Measurements from ENCODE around the gene MINDY4. TPM values are rescaled to one million over a fixed set of nuclear protein-coding genes. Genes with fewer than 3 reads are reported as not detected.

Gene MINDY4
- total and polyA plus RNA-seq, 2 of the 8 experiments (the other 6 are each of a cell fraction or from before 2014, with no cell fraction given) = 1.3 to 3.6 TPM

GRCh38 chr7:30910411-30911073 lies 139.3 kb downstream of the MINDY4 start:
- Histone ChIP-seq H3K79me2 (ENCODE audit: control insufficient read depth in 1 of 2, insufficient read depth in 2 of 2, low read length in 2 of 2) (no peaks in the 10 kb centered on the region), H3K4ac (replicated peaks; ENCODE audit: insufficient read length, low read depth, low read length) (no peak overlapping the region), H2BK20ac (ENCODE audit: low read length) (no peak overlapping the region), H2AFZ (ENCODE audit: low read length) (no peak overlapping the region), H3K14ac (ENCODE audit: insufficient read length) (no peak overlapping the region), H4K8ac (ENCODE audit: extremely low read depth, insufficient read depth, low read length) (no peak overlapping the region; the same call in 1 of the 2 replicates), H3K56ac (replicated peaks; ENCODE audit: insufficient read length, low read depth, low read length) (no peak overlapping the region), H2BK12ac (ENCODE audit: low read depth, low read length) (no peak overlapping the region), H3K23me2 (ENCODE audit: low read depth, low read length) (no peaks in the 10 kb centered on the region; the same call in 1 of the 2 replicates), H2BK120ac (replicated peaks; ENCODE audit: low read depth, low read length) (no peak overlapping the region), H4K91ac (replicated peaks; ENCODE audit: insufficient read length, low read length) (no peak overlapping the region), H2AK5ac (ENCODE audit: low read depth, low read length) (no peak overlapping the region), H3K27me3 (replicated peaks in 1 of 4; ENCODE audit: control insufficient read depth in 3 of 4, extremely low read depth in 1 of 4, insufficient read depth in 3 of 4, low read length in 3 of 4) (peaks cover 0 to 2% (median 0%) of the 10 kb centered on the region in 4 experiments; a peak in 1 of 7 replicates), H3K9ac (replicated peaks in 1 of 4; ENCODE audit: extremely low read depth in 1 of 4, low read depth in 3 of 4, low read length in 3 of 4) (no peak overlapping the region), H4K20me1 (replicated peaks in 1 of 2; ENCODE audit: control insufficient read depth in 1 of 2, insufficient read depth in 2 of 2, low read length in 2 of 2) (peaks cover 0 to 4% of the 10 kb centered on the region in 2 experiments), H3K36me3 (ENCODE audit: control insufficient read depth in 2 of 4, insufficient read depth in 4 of 4, low read length in 3 of 4) (no peaks in the 10 kb centered on the region), H2BK5ac (ENCODE audit: low read depth, low read length) (no peak overlapping the region), H3K4me3 (ENCODE audit: extremely low read depth in 1 of 4, insufficient read depth in 2 of 4, low read depth in 3 of 4, low read length in 4 of 4) (no peak overlapping the region), H3K27ac (ENCODE audit: low read depth, low read length) (no peak overlapping the region), H3K9me3 (ENCODE audit: insufficient read depth in 2 of 2, low read depth in 1 of 2, low read length in 1 of 2) (no peaks in the 10 kb centered on the region), H3K4me1 (replicated peaks in 1 of 4; ENCODE audit: control insufficient read depth in 3 of 4, insufficient read depth in 4 of 4, low read length in 3 of 4) (peaks cover 0 to 10% (median 4%) of the 10 kb centered on the region in 4 experiments; a peak in 3 of 7 replicates), H3K79me1 (ENCODE audit: low read depth, low read length) (no peaks in the 10 kb centered on the region), H4K5ac (ENCODE audit: insufficient read length, low read depth, low read length) (no peak overlapping the region), H2BK15ac (ENCODE audit: low read length) (no peak overlapping the region), H3K18ac (ENCODE audit: extremely low read depth, low read length) (no peak overlapping the region), H3K23ac (ENCODE audit: insufficient read length) (no peak overlapping the region), H3K4me2 (ENCODE audit: insufficient read depth in 1 of 2, low read depth in 2 of 2, low read length in 2 of 2) (no peak overlapping the region)
- POLR2A ChIA-PET (ENCODE audit: partially characterized antibody) = no interaction called here
- FAIRE-seq (no peak), DNase-seq (ENCODE audit: low read depth in 1 of 2, low spot score in 2 of 2) (no peak)
- CTCF ChIA-PET (ENCODE audit: partially characterized antibody) = interaction anchor here (1.1 to 4.5 kb wide), 10 partner anchors 15 to 115 kb away, joined by 3 to 42 read pairs (median 9); no protein-coding TSS in a partner anchor
- 83% methylated on average over 11 of the region's 11 CpGs; no CpG with 5 or more reads in 1 of the 2 experiments for WGBS, 2 experiments (ENCODE audit: extremely low coverage in 1 of 2, insufficient coverage in 1 of 2, insufficient read length in 1 of 2, insufficient replicate concordance in 2 of 2, low coverage in 1 of 2, low lambda C conversion rate in 2 of 2, missing lambda C conversion rate in 1 of 2)
- TF ChIP-seq EP300 (IDR thresholded peaks at IDR 0.05; ENCODE audit: borderline replicate concordance in 1 of 2, low read depth in 2 of 2, low read length in 2 of 2) = no peak
- no peak for TF ChIP-seq TBP (IDR thresholded peaks at IDR 0.05; ENCODE audit: low read depth, low read length)
- TF ChIP-seq ATF2 (IDR thresholded peaks at IDR 0.05; ENCODE audit: low read length) = no peak
- TF ChIP-seq ASH2L (IDR thresholded peaks at IDR 0.05; ENCODE audit: low read length) = no peak
- TF ChIP-seq POLR2AphosphoS5 (IDR thresholded peaks at IDR 0.05; ENCODE audit: low read depth, low read length) = no peak
- TF ChIP-seq BCL11A (IDR thresholded peaks at IDR 0.05; ENCODE audit: low read depth in 2 of 2, low read length in 2 of 2) = no peak
- TF ChIP-seq CHD2 (IDR thresholded peaks at IDR 0.05; ENCODE audit: low read length) = no peak
- no peak for TF ChIP-seq YY1 (IDR thresholded peaks at IDR 0.05; ENCODE audit: low read depth, low read length)
- TF ChIP-seq BACH1 (IDR thresholded peaks at IDR 0.05; ENCODE audit: low read length) = no peak

Measured in H1 (cell line).